SK-N-DZ (cell line): ENCODE data around the gene ETHE1. TPM values are rescaled to one million over a fixed set of nuclear protein-coding genes. Genes with fewer than 3 reads are reported as not detected.

Experiments used
- DNase-seq: peaks from one replicate; pipeline ENCODE4 v3.0.0-alpha.2; 2015; ENCODE audit warnings: low spot score
- polyA plus RNA-seq, 2 experiments: library from polyadenylated mRNA; depleted of rRNA; stranded (reverse); fragments of >200 nt; gene quantifications; 2 replicates each; pipeline ENCODE4 v1.2.3, GENCODE V29; 2014

Gene ETHE1
- polyA plus RNA-seq (2014; cell fraction: cytosol; rRNA removed), result 26.2 and 31.3 TPM in 2 replicates
- 28.0 and 28.4 TPM in 2 replicates for polyA plus RNA-seq (2014; cell fraction: nucleus; rRNA removed)

- peak; percentile 64 for DNase-seq
Observed at GRCh38 chr19:43526884-43527859, at the start of gene ETHE1. ETHE1 (minus strand) TSS chr19:43527201; CDS start chr19:43527177, 24 bp downstream.

- DNase-seq, result peak; percentile 12
Observed at GRCh38 chr19:43575955-43576878, 49.2 kb upstream of the ETHE1 start.

GRCh38 chr19:43575156-43575950, 48.4 kb upstream of the ETHE1 start, which contains the start of the genes PINLYP and XRCC1:
PINLYP (plus strand) TSS chr19:43575801; CDS start chr19:43577192, 1,391 bp downstream.
XRCC1 (minus strand) TSS chr19:43575527; CDS start chr19:43575458, 69 bp downstream.
- peak; percentile 98 for DNase-seq

DNA sequence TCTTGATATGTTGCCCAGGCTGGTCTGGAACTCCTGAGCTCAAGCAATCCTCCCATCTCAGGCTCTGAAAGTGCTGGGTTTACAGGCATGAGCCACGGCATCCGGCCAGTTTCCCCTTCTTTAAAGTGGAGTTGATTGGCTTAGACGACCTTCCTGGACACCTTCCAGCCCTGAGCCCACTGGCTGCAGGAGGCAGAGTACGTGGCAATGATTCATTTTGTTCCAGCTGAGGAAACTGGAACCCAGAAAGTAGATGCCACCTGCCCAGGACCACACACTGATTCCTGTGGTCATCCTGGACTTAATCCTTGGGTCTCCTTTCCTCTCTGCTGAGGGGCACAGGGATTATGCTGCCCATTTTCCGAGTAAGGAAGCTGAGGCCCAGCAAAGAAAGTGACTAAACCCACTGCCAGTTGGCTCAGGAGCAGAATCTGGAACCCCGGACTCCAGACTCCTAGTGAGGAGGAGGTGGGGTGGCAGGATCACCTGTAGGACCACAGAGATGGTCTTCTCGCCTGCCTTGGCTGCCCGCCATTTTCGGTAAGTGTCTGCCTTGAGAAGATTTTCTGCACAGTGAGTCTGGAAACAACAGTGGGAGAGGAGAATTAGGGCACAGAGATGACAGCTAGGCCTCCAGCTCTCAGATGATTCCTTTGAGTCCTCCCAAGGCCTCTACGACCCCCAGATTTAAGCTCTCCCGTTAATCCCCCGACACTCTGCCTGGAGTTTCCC, 47.6 kb upstream of the ETHE1 start:
- no peak for DNase-seq

- DNase-seq, result no peak
Observed at GRCh38 chr19:43572171-43572588, 45.2 kb upstream of the ETHE1 start.

GRCh38 chr19:43570174-43570791, 43.3 kb upstream of the ETHE1 start:
- no peak for DNase-seq

DNA sequence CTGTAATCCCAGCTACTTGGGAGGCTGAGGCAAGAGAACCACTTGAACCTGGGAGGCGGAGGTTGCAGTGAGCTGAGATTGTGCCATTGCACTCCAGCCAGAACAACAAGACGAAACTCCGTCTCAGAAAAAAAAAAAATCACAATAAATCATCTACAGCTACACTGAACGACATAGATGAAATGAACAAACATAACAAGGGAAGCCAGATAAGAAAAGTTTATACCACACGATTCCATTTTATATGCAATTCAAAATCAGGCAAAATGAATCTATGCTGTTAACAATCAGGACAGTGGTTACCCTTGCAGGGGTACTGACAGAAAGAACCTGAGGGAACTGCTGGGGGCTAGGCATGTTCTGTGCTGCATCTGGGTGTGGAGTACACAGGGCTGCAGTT, 42.7 kb upstream of the ETHE1 start:
- no peak for DNase-seq

DNA sequence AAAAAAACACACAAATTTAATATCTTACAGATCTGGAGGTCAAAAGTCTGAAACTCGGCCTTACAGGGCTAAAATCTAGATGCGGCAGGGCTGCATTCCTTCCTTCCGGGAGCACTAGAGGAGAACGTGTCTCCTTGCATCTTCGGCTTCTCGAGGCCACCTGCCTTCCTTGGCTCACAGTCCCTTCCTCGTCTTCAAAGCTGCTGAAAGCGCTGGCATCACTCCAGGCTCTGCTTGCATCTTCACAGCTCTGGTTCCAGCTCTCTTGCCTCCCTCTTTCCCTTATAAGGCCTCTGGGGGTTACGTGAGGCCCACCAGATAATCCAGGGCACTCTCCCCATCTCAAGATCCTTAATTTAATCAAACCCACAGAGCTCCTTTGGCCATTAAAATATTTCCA, 37.8 kb upstream of the ETHE1 start:
- DNase-seq, result peak; percentile 15

DNA sequence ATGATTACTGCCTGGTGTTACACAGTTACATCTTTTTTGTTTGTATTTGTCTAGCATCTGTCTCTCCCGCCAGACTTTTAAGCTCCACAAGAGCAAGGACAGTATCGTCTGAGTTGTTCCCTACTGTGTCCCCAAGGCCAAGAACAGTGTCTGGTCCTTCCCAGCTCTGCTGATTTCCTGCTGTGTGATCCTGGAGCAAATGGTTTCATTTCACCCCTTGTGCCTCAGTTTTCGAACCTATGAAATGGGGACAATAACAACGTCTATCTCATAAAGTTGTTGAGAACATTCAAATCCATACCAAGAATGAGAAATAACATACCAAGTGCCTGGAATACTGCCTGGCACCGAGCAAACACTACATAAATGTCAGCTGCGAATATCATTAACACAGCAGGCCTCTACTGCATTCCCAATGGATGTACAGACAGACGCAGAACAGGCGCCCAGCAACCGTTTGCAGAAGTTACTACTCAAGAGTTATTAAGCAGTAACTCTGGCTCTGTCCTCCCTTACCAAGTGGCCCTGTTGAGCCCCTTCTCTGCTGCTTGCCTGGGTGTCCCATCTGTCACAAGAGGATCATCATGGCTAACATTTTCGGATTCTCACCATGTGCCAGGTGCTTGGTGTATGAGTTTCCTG, 36.9 kb upstream of the ETHE1 start:
- DNase-seq, result no peak

DNA sequence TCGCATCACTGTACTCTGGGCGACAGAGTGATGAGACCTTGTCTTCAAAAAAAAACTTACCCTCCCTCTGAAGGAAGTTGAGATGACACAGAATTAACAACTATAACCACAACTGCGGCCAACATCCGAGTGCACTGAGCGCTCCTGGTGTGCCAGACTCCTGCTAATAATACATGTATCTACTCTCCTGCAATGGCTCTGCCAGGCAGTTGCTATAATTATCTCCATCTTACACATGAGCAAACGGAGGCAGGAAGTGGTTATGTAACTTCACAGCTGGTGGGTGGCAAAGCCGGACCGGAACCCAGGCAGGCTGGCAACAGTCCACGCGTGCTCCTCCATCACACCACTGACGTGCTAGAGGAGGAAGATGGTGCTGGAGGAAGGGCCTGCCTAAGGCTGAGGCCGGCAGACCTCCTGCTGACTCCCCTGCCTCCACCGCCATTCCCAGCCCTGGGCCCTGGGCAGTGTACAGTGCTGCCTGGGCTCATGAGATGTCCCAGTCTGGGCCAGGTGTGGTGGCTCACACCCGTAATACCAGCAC, 35.8 kb upstream of the ETHE1 start:
- no peak for DNase-seq

GRCh38 chr19:43562226-43562697, 35.3 kb upstream of the ETHE1 start:
- DNase-seq, result no peak

DNA sequence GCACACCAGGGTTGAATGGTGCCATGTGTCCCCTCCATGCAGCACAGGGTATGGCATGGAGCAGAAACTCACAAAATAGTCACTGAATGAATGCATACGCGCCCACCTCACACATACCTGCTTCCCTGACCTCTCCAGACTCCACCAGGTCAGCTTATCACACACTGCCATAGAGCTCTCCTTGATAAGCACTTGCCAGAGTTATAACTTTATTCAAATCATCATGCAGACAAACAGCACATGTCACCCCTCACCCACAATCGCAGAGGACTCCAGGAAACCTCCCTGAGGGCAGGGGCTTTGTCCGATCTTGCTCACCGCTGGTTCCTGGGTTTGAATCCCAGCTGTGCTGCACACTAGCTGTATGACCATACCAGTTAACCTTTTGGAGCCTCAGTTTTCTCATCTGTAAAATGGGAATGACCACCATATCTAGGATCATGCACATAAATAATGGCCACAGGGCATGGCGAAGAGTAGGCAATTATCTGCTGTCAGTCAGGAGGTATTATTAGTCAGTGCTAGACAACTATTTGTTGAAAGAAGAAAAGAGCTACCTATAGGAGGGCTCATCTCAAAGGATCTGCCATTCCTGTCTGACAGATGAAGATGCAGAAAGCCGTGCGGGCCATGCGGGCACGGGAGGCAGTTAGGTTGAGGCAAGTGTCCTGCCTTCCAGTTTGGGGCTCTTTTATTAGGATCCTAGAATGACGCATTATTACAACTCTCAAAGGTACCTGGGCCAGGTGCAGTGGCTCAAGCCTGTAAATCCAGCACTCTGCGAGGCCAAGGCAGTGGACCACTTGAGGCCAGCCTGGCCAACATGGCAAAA, 34.4 kb upstream of the ETHE1 start:
- no peak for DNase-seq

DNA sequence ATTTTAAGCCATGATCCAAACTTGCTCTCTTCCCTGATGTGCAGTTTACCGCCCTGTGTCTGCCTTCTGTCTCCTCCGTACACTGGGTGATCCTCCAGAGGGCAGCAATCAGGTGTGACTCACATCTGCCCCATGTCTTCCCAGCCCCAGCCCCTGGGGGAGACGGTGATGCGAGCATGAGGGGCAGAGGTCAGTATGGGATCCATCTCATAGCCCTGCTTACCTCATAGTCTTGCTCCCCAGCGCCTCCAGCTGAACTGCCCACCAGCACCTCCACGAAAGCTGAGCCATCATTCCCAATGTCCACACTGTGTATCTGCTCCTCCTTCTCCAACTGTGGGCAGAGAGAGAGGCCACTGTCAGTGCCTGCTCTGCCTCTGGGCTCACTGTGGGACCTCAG, 33.7 kb upstream of the ETHE1 start:
- DNase-seq, result no peak

DNA sequence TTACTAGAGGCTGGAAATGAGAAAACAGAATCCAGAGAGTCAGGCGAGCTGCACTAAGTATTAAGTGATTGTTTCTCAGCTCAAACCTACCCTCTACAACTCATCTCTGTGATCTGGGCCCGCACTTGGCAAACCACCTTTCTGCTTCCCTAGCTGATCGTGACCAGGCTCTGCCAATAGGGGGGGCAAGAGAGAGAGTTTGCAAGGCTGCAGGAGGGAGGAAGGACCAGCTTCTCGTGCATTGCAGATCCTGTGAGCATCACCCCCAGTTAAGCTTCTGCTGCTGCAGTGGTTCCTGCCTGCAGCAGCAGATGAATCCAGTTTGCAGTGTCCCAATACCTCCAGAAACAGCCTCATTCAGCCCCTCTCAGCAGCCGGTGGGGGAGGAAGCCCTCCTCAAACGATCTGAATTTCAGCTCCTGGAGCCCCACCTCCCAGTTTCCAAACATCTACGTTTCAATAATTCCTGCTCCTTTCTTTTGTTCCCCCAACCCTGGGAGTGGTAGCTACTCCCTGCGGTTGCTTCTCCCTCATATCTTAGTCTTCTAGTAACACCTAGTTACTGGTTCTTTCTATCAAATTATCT, 28.3 kb upstream of the ETHE1 start:
- DNase-seq, result peak; percentile 47

DNA sequence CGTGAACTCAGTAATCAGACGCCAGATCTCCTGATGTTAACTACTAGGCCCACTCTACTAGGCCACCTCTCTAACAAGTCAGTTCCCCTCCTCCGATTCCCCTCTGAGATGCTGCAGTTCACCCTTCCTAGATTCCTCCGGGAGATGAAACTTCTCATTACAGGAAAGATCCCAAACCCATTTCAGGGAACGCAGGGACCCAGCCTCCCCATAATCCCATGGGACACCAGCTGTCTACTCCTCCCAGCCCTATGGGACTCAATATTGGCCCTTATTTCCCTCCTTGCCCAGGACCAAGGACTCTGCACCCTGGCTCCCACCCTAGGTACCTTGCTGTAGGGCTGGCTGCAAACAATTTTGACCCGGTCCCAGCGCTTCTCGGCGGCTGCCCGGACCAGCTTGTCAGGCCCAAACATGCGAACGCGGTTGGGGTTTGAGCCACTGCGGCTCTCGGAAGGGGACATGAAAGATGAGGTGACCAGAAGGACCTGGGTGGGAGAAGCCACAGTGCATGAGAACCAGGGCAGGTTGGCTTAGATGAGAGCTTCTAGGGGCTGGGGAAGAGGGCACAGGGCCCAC, 27.4 kb upstream of the ETHE1 start:
- no peak for DNase-seq

DNA sequence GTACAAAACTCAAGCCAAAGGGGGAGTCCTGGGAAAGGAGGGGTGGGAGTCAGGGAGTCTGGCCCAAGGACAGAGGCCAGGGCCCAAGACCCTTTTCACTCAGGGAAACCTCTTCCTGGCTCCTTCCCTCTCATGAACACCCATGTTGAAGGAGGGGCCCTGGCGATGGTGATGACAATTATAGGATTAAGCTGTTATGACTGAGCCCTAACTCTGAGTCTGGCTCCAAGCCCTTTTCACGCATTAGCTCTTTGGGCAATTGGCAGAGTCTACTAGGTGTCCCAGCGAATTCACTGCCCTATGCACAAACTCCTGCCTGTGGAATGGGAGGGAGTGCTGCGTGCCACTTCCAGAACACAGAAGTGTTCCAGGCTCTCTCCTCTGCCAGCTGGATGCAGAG, 26.7 kb upstream of the ETHE1 start:
- no peak for DNase-seq

GRCh38 chr19:43552616-43553015, 25.6 kb upstream of the ETHE1 start:
- no peak for DNase-seq
